GM13976 (cell line): Measurements from ENCODE around the gene AHRR.

Source experiments
- DNase-seq: peaks from one replicate; pipeline ENCODE4 v3.0.0; 2012; ENCODE audit warnings: low spot score
- CTCF ChIP-seq: IDR thresholded peaks from 2 replicates; pipeline ENCODE4 v1.5.1; 2012; ENCODE audit warnings: borderline replicate concordance, mild to moderate bottlenecking; ENCODE audit not compliant: insufficient read depth; ENCODE audit errors: extremely low read depth, missing control alignments, control extremely low read depth
- in situ Hi-C: fragments of 300-500 bp; cut with MboI; formaldehyde crosslinking; loops from one replicate; pipeline ENCODE4 v1.12.0; 2022; ENCODE audit warnings: low sequenced_read_pairs, mixed read lengths, inconsistent platforms; ENCODE audit not compliant: unreplicated experiment

The AHRR gene

DNA sequence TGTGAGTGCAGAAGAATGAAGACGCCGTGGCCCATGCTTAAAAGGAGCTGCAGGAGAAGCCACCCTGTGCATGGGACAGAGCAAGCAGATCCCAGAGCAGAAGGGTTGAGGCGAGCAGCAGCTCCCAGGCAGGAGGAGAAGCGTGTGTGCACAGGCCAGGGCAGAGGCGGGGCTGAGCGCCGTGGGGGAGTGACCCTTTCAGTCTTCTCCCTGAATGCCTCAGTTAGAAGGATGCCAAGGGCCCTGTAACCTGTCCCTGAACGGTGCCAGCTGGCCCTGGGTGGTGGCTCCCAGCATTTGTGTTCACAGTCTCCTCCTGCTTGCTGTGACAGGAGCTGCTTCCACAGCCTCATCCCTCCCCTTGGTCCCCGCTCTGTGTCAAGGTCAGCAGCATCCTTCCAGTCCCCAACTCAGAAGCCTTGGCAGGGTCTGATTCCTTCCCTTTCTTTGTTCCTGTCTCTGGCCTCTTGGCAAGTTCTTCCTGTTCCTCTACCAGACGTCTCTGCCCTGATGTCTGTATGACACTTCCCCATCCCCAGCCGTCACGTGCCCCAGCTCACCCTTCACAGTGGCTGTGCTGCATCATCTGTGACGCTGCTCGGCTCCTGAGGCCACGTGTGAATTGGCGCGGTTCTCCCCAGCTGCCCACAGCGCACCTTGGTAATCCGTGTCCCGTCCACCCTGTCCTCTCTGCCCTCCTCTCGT, 126.7 kb downstream of the AHRR start:
- no peak for TF ChIP-seq CTCF
- in situ Hi-C loops, result no loop called here
- DNase-seq, result no peak

- in situ Hi-C loops, result no loop called here
- no peak for DNase-seq
- TF ChIP-seq CTCF, result no peak
These were observed 127.2 kb downstream of the AHRR start for GRCh38 chr5:448766-449090.

DNA sequence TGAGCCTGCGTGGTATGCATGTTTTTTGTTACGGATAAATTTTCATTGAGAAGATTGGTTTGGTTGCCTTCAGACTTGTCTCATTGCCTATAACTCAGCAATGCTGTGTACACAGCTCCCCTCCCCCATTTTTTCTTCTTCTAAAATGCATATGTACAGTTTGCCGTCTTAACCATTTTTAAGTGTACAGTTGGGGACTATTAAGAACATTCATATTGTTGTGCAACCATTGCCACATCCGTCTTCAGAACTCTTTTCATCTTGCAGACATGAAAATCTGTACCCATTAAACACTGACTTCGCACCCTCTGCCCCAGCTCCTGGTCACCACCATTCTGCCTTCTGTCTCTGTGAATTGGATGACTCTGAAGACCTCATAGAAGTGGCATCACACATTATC, 127.6 kb downstream of the AHRR start:
- in situ Hi-C loops, result no loop called here
- DNase-seq, result no peak
- TF ChIP-seq CTCF, result no peak

GRCh38 chr5:451587-452458, 130.3 kb downstream of the AHRR start:
- TF ChIP-seq CTCF, result no peak
- in situ Hi-C loops, result no loop called here
- DNase-seq, result no peak

- no peak for DNase-seq
- in situ Hi-C loops, result no loop called here
- TF ChIP-seq CTCF, result no peak
These were observed 131.6 kb downstream of the AHRR start for GRCh38 chr5:452978-453710.

DNA sequence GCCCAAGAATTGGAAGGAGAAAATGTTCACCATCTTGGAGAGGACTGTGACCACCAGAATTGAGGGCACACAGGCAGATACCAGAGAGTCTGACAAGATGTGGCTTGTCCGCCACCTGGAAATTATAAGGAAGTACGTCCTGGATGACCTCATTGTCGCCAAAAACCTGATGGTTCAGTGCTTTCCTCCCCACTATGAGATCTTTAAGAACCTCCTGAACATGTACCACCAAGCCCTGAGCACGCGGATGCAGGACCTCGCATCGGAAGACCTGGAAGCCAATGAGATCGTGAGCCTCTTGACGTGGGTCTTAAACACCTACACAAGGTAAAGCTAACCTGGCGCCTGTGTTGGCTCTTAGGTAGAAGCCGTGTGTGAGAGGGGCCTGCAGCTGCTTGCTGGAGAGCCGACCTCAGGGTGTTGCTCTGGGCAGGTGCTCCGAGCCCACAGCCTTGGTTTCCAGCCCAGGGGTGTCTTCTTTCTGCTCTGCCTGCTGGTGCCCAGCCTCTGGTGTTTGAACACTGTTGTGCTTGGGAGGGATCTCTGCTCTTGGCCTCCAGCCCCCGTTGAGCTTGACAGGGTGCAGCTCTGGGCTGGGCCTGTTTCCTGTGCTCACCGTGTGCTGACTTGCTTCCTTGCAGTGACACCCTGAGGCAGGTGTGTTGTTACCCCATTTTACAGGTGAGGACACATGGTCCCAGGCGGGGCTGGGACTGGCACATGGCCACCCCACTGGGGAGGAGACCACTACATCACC, 132.4 kb downstream of the AHRR start:
- TF ChIP-seq CTCF, result no peak
- DNase-seq, result no peak
- in situ Hi-C loops, result no loop called here
